Stimulated activated CD4-positive, alpha-beta T cell treated with anti-CD3 and anti-CD28 coated beads, Interleukin-15, amount 100 ng/mL, for 1 hour (primary cell): ENCODE results near the gene FRMD3.

Experiments
- DNase-seq, 2 donors: peaks; one replicate each; pipeline ENCODE4 v3.0.0-alpha.2; 2020; ENCODE audit warnings: low read depth in 1 of 2, low spot score in 1 of 2

FRMD3 gene

DNA sequence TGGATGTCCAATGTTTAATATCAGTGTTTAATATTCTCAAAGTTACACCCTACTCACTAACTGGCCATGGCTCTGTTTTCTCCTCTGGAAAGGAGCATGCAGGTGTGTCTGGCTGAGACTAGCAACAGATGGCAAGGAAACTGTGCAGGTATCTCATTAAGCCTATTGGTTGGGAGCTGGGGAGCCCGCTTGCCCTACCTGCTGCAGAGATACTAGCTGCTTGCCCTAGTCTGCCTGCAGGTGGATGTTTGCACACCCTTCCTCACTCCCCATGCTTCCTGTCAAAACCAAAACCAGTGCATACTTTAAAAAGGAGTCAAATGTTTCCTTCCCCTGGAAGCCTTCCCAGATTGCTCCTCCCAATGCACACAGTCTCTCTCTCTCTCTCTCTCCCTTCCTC lies 247.0 kb downstream of the FRMD3 start:
- DNase-seq = no peak

DNA sequence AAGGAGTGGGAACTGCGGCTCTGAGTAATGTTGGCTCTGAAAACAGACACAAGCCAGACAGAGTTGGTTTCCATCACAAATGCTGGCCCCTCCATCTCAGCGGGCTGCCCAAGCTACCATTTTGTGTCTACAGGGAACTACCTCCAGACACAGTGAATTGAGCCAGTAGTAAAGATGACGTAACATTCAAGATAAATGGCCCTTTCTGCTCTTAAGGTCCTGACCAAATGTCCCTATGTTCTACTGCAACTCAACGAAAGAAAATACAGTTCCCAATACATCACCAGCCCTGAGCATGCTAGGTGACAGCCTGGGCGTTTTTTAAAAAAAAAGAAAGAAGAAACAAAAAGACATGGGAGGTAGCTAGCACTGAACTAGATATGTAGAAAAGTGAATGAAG lies 247.5 kb downstream of the FRMD3 start:
- no peak for DNase-seq

DNA sequence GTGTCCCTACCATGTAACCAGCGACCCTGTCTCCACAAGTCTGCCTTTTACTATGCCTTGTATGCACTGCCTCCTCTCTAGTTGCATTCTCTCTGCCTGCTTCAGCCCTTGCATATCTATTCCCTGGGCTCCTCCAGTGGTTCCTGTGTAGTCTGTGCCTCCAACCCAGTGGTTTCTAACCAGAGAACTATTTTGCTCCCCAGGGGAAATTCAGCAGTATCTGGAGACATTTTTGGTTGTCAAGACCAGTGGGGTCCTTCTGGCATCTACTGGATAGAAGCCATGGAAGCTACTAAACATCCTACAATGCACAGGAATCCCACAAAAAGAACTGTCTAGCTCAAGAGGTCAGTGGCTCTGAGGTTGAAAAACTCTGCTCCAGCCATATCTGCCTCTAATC lies 251.2 kb downstream of the FRMD3 start:
- no peak for DNase-seq

DNA sequence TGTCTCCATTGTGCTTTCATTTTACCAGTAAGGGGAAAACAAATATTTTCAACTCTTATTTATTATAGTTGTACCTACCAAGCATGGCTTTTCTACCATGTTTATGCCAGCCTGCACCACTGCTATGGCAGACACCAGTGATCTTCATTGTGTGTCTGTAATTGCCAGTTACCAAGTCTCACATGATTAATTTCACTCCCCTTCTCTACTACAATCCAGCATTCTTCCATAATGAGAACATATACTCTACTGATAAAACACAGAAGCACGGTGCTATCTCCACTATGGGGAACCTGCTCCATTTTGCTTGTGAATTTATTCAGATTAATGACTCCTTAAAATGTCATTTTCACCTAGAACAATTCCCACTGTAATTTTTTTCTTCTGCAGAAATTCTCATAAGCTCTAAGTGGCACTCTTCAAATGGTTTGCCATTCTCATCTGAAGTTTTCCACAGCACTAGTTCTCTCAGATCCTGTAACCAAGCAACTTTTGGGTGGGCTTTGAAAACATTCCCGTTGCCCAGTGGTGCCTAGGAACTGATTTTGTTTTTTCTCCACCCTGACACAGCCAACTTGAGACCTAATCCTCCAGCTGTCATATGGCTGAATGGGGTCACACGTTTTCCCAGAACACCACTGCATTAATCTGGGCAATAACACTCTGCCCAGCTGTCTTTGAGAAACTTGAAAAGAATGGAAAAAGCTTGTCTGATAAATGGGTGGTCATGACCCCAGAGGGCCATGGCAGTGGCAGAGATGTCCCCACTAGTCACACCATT lies 252.6 kb downstream of the FRMD3 start:
- no peak for DNase-seq

DNA sequence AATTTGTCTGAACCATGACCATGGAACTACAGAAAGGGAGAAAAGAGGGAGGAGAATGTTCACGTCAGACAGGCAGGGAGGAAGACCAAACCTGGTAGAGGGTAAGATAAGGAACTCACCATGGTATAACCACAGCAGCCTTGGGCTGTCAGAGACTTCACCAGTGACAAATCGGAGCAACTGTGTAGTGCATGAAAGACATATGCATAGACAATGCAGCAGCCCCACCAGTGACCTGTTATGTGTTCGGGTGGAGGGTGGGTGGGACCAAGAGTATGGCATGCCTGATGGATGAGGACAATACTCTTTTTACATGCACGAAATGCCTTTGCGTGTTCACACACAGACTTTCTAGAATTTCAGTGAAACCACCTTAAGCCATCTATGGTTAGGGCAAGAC lies 253.5 kb downstream of the FRMD3 start:
- no peak for DNase-seq

DNA sequence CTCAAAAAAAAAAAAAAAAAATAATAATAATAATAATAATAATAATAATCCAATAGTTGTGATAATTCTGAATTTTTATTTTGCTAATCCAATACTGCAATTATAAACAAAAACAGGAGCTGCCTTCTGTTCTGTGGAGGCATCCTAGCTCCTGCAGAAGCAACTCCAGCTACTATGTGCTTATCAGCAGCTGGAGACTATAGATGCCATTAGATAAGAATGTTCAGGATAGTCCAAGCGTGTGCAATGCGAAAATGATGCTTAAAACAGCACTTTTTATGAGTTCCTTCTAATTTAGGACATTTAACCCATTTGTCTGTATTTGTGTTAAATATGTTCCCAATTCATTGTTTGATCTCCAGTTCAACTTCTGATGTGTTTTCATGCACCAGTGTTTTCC lies 254.7 kb downstream of the FRMD3 start:
- no peak for DNase-seq

DNA sequence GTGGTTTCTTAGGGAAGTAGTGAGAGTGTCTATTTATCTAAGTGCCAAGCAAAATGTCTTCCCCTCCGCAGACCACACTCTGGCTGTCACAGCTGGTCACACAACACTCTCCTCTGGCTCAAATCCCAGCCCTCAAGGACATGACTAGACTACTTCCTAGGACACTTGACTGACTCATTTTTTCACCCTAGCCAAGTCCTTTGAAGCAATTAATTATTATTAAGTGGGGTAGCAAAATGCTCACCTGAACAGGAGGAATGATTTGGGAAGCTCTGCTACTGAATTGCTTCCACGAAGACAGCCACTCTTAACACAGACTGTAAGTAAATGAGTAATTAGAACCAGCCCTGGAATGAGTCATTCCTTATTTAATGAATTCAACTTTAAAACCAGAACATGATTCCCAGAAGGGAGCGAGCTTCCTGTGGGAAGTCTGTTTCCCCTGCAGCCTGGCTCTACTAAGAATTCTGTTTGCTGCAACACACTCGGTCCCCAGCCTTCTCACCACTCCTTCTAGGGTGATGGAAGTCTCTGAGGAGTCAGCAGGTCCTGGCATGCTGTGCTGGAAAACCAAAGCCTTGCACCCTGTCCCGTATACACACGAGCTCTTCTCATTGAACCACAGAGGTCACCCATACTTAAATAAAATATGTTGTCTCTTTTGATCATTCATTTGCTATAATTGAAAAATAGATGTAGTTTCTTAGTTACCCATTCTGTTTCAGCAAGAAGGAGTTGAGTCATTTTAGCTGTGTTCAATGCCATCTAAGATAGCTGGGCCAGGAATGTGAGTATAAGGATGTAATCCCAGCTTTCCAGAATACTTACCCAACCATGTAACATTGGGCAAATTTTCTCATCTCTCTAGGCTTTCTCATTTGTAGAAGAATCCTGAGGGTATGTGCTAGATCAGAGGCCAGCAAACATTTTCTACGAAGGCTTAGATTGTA lies 256.6 kb downstream of the FRMD3 start:
- DNase-seq = no peak

DNA sequence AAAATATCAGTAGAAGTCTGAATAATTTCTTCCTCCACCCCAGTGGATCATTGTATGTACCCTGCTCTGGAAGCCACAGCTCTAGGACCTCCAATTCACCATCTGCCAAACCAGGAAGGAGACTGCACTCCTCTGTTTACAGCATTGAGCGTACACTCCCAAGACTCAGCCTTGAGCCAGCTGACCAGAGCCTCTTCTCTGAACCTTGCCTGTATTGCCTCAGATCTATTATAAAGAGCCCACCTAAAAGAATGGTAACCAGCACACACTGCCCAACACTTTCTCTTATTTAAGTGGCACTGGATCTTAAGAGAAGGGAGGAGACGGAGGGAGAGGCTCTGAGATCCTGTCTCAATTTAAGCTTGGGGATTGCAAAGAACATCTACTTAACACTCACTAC lies 257.4 kb downstream of the FRMD3 start:
- DNase-seq = no peak

DNA sequence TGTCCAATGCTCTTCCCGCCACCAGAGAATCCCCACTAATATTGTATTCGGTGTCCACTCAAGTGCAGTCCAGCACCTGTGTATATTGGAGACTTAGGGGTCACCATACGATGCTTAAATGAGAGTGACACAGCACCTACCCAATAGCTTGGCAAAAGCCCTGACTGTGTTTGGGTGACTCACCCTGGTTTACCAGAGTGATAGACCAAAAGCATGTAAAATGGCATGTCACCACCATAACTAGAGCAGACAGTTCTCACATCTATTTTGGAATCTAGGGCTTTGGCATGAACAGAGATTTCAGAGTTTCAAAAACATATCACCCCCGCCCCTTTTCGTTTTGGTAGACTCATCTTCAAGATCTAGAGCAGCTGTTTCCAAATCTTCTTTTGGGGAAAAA lies 257.9 kb downstream of the FRMD3 start:
- DNase-seq = no peak

DNA sequence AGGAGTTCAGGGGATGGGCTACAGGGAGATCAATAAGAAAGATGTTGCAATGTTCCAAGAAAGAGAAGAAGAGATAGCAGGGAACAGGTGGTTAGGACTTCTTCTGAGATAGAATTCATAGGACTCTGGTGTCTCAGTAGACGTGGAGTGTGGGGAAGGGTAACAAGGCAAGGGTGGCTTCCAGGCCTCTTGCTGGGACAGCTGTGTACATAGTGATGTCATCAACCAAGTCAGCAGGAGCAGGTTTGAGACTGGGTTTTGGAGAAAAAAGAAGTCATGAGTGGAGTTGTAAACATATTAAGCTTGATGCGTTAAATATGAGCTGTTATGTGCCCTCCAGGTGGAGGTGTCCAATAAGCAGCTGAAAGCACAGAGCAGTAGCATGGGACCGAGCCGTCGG lies 263.4 kb downstream of the FRMD3 start:
- no peak for DNase-seq

DNA sequence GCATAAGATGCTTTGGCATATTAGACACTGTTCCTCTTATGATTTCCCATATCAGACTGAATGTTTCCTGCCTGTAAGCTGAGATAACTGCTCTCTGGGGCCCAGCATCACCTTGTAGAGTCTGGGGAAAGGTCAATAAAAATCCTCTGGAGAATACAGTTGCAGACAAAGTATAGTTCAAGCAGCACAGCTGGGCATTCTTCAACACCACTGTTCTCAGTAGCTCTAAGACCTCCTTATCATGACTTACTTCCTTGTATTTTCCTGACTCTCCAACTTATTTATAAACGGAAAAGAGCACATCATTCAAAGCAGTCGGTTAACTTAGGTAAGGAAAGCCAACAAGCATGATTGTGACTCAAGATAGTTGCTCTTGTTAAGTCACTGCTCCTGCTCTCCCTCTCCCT lies 266.5 kb downstream of the FRMD3 start:
- DNase-seq = no peak

DNA sequence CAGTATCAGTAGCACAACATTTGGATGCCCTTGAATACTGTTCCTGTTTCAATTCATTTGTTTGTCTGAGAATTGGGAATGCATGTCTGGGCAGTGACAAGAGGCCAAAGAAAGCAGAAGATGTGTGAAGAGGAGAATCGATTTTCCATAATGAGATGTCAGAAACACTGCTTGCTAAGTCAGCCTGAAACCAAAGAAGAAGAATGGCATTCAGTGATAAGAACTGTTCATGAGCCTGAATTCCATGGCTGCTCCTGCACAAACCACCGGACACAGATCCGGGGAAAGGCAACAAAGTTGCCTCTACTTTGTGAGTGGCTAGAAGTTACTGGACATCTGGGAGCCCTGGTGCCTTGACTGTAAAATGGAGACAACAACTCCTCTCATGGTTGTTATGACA lies 268.1 kb downstream of the FRMD3 start:
- DNase-seq = no peak

DNA sequence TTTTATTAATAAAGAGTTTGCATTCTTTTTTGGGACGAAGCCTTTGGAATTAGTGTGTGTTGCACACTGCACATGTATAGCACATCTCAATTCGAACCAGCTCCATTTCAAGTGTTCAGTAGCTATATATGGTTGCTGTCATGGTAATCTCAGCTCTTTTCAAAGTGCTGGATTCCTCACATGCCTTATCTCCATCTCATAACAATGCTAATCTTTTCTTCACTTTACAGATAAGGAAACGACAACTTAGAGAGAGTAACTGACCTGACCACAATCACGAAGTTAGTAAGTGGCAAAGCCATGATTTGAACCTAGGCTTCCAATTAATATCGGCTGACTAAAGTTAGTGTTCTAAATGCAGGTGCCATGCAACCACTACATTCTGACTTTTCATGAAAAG lies 270.5 kb downstream of the FRMD3 start:
- no peak for DNase-seq

DNA sequence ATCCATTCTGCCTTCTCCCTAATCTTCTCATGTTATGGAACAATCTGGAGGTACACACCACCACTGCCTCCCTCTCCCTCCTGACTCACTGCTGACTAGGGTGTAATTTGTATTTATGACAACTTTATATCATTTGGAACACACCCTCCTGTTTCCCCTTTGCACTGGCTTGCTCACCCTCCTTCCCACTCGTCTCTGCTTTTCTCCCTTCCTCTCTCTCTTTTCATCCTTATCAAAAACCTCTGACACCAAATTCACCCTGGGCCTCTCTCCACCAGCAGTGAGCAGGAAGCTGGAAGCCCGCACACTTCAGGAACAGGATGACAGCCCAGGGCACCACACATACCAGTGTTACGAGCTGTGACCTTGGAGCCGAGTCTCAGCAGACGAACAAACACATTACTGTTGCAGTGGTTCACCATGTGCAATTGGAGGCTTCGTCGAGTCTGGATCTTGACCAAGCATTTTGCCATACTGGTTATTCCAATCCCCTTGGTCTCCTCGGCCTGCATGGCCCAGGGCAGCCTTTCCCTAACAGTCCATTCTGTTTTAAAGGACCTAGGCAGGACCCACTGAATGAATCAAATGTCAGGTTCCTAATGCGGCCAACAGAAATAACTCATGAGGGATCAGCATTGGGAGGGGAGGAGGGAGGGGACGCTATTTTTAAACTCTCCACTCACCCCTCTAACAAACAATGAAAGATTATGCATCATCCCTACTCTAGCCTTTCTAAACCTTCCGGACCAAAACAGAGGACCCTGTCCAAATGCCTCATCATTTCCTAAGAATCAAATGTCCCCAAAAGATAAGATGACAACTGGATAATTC lies 271.3 kb downstream of the FRMD3 start:
- DNase-seq = no peak

DNA sequence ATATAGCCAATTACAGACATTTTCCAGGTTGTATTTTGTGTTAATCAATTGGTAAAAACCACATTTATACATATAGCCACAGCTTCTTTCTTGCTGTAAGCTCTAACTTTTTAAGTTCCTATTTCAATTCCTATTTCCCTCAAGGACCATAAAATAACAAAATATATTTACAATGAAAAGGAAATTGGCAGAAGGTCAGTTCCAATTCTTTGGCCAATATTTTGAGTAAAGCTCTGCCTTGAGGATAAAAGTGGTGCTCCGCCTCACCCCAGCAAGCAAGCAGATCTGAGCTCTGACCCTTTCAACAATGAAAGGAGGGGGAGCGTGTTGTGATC lies 271.9 kb downstream of the FRMD3 start:
- no peak for DNase-seq

DNA sequence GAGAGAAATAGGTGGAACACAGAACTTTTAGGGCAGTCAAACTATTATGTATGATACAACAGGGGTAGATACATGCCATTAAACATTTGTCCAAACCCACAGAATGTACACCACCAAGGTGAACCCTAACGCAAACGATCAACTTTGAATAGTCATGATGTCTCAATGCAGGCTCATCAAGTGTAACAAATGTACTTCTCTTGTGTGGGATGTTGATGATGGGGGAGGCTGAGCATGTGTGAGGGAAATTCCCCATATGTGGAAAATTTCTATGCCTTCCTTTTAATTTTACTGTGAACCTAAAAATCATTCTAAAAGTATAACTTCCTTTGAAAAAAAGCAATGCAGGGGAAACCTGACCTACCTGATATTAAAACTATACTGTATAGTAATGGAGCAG lies 273.9 kb downstream of the FRMD3 start:
- DNase-seq = no peak

DNA sequence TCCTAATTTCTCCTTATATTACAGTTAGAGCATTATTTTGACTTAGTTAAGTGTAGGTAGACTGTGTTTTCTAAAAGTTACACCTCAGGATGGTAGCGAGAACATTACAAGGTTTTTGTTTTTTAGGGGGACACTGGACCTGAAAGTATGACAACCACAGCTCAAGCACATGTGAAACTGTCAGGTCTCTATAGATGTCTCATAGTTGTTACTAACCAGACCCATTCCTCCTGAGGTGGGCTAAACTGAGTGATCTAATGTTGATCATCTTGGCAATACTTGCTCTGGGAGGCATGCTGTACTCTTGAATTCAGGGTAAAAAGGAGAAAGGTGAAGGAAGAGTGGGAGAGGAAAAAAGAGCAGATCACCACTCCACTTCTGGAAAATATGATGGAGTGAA lies 278.6 kb downstream of the FRMD3 start:
- no peak for DNase-seq

DNA sequence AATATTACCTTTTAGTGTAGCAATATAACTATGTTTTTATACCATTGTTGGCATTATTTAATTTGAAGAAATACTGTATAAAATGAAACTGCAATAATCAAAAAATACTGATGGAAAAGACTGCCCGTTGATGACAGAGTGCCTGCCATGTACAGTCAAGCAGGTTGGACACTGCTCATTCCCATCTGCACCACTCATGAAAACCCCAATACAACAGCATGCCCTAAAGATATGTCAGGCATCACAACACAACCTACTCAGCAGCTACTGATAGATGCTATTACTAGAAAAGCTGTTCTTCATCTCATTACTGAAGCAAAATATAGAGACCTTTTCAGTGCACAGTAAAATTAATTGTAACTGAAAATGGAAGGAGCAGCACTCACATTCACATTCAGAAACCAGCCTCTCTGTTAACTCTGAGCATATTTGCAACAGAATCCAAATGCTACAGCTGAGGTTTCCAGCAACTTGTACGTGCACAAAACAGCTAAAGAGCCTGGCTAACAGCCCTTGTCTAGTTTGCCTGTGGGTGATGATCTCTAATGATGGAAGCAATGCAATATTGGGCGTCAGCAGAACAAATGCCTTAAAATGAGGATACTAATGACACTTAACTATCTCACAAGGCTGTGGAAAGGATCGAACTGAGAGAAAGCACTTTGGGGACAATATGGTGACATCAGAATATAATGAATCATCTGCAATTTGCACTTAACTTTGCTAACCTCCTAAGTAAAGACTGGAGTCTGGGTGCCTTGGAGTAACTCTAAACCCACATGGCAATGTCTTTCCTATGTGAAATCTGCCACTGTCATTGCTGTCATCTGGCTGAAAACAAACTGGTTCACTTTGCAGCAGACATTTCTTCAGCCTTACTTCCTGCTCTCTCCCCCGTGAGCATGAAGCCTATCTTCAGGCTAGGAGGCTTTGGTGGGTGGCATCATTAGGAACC lies 280.0 kb downstream of the FRMD3 start:
- DNase-seq = no peak

DNA sequence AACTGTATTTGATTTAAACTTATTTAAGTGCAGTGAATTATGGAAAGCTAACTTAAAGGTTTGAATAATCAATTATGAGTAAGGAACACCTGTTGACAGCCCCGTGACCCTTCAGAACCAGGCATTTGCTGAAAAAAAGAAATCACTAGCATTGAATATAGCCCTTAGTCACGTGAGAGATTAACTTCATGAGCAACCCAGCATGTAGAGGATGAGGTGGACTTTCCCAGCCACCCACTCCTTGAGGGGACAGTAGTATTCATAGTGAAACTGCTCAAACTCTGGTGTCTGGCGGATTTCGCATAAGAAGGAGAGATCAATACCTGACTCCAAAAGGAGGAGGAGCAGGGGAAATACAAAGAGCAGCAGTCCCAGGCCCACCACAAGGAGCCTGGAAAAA lies 290.5 kb downstream of the FRMD3 start:
- no peak for DNase-seq

DNA sequence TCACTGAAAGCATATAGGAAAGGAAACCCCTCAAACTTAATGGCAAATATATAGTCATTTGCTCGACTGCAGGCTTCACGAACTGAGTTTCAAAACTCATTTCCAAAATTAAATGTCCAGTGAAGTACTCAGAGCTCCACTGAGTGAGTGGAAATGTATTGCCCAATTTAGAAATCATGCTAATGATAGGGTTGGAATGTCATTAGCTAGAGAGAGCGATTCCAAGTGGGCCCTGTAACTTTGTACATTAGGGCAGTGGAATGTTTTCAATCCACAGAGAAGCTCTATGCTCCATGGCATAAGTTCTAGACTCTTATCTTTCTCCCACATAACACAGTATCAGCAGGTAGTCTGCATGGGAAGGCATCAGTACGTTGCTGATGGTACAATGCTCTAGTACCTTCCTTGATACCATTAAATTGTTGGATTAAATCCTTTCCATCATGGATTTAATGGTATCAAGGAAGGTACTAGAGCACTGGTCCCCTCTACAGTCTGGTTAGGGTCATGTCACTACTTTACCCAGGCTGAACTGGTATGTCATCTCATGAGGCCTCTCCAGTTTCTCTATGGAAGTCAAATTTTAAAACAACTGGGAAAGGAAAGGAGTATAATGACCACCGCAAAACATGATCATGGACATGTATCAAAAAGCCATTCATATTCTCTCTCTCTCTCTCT lies 292.1 kb downstream of the FRMD3 start:
- no peak for DNase-seq
